ENCODE measurements around the gene TSPO2. TPM values are rescaled to one million over a fixed set of nuclear protein-coding genes. Genes with fewer than 3 reads are reported as not detected.

Gene TSPO2
- total RNA-seq, 1 experiment from 2014 or later = not detected

DNA sequence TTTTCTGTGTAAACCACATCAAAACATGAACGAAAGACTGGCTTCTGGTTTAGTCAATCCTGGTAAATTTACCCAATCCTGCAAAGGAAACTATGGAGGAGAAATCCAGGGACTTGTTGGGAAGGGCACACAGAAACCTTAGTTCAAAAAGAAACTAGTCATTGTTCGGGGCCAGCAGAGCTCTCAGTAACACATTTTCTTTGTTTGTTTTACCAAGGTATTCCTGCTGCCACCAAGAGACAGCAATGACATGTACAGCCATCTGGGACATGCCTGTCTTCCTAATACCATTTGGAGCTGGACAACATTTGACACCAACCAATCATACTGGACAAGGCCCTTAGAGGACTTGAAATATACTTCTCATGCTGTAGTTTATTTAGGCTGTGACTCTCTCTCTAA is 21.6 kb downstream of the TSPO2 start:
- Histone ChIP-seq H3K79me2 (ENCODE audit: low read length) (no peaks in the 10 kb centered on the region), H3K9me3 (ENCODE audit: low read length) (no peaks in the 10 kb centered on the region), H2AFZ (ENCODE audit: low read length) (no peak overlapping the region), H3K4me3 (ENCODE audit: low read length) (no peak overlapping the region), H3K27ac (ENCODE audit: low read length) (no peak overlapping the region), H3K27me3 (ENCODE audit: low read length) (no peaks in the 10 kb centered on the region), H3K4me2 (ENCODE audit: low read length) (no peak overlapping the region), H3K36me3 (ENCODE audit: low read depth, low read length) (peaks cover 3% of the 10 kb centered on the region; the same call in 1 of the 2 replicates), H3F3A (ENCODE audit: low read length, unreplicated experiment) (no peaks in the 10 kb centered on the region), H4K20me1 (ENCODE audit: low read length) (no peaks in the 10 kb centered on the region), H3K9me2 (replicated peaks; ENCODE audit: low read length) (no peaks in the 10 kb centered on the region), H3K9ac (ENCODE audit: low read length) (no peak overlapping the region), H3K4me1 (ENCODE audit: insufficient read depth, low read length) (no peaks in the 10 kb centered on the region)
- DNase-seq (no peak), ATAC-seq (no peak)
- TF ChIP-seq, protein P1, sequence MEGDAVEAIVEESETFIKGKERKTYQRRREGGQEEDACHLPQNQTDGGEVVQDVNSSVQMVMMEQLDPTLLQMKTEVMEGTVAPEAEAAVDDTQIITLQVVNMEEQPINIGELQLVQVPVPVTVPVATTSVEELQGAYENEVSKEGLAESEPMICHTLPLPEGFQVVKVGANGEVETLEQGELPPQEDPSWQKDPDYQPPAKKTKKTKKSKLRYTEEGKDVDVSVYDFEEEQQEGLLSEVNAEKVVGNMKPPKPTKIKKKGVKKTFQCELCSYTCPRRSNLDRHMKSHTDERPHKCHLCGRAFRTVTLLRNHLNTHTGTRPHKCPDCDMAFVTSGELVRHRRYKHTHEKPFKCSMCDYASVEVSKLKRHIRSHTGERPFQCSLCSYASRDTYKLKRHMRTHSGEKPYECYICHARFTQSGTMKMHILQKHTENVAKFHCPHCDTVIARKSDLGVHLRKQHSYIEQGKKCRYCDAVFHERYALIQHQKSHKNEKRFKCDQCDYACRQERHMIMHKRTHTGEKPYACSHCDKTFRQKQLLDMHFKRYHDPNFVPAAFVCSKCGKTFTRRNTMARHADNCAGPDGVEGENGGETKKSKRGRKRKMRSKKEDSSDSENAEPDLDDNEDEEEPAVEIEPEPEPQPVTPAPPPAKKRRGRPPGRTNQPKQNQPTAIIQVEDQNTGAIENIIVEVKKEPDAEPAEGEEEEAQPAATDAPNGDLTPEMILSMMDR (conservative IDR thresholded peaks at IDR 0.05; ENCODE audit: low read depth, low read length) = no peak
- TF ChIP-seq EZH2 (IDR thresholded peaks at IDR 0.05; ENCODE audit: low read length, unreplicated experiment) (no peak), EZH2phosphoT487 (IDR thresholded peaks at IDR 0.05; ENCODE audit: borderline replicate concordance, low read length) (no peak)
- POLR2A ChIA-PET (ENCODE audit: unreplicated experiment) = no interaction called here
- intact Hi-C loops (cut with micrococcal nuclease) = no loop called here
- CTCF ChIA-PET = no interaction called here
- no TSS peak for BruUV-seq (replicated peaks)

DNA sequence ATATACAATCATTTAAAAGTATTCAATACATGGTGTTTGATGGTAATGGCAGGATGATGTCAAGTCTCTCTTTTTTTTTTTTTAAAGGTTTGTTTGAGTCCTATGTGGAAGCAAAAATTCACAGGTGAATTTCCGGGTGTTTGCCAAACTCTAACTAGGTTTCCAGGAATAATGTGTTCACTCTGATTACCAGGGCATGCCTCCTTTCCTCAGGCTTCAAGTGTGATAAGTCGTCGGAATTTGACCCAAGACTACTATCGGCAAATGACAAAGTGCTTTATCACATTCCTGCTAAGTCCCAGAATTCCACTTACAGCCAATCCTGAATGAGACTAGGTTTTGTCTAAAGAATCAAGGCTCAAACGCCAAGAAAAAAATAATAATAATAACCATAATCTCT is 22.6 kb downstream of the TSPO2 start:
- no TSS peak for BruUV-seq (replicated peaks)
- Histone ChIP-seq H3K4me1 (ENCODE audit: insufficient read depth, low read length) (no peaks in the 10 kb centered on the region), H4K20me1 (ENCODE audit: low read length) (no peaks in the 10 kb centered on the region), H3K4me3 (ENCODE audit: low read length) (no peak overlapping the region), H3K27ac (ENCODE audit: low read length) (no peak overlapping the region), H2AFZ (ENCODE audit: low read length) (no peak overlapping the region), H3K79me2 (ENCODE audit: low read length) (no peaks in the 10 kb centered on the region), H3K4me2 (ENCODE audit: low read length) (no peak overlapping the region), H3K9me2 (replicated peaks; ENCODE audit: low read length) (no peaks in the 10 kb centered on the region), H3K9ac (ENCODE audit: low read length) (no peak overlapping the region), H3K9me3 (ENCODE audit: low read length) (no peaks in the 10 kb centered on the region), H3F3A (ENCODE audit: low read length, unreplicated experiment) (no peaks in the 10 kb centered on the region), H3K27me3 (ENCODE audit: low read length) (no peaks in the 10 kb centered on the region), H3K36me3 (ENCODE audit: low read depth, low read length) (peaks cover 3% of the 10 kb centered on the region; the same call in 1 of the 2 replicates)
- ATAC-seq (no peak), DNase-seq (no peak)
- intact Hi-C loops (cut with micrococcal nuclease) = no loop called here
- TF ChIP-seq, protein P1 (conservative IDR thresholded peaks at IDR 0.05; ENCODE audit: low read depth, low read length) = no peak
- no peak for TF ChIP-seq EZH2 (IDR thresholded peaks at IDR 0.05; ENCODE audit: low read length, unreplicated experiment)
- TF ChIP-seq EZH2phosphoT487 (IDR thresholded peaks at IDR 0.05; ENCODE audit: borderline replicate concordance, low read length) = no peak
- ChIA-PET POLR2A (ENCODE audit: unreplicated experiment) (no interaction called here), CTCF (no interaction called here)

DNA sequence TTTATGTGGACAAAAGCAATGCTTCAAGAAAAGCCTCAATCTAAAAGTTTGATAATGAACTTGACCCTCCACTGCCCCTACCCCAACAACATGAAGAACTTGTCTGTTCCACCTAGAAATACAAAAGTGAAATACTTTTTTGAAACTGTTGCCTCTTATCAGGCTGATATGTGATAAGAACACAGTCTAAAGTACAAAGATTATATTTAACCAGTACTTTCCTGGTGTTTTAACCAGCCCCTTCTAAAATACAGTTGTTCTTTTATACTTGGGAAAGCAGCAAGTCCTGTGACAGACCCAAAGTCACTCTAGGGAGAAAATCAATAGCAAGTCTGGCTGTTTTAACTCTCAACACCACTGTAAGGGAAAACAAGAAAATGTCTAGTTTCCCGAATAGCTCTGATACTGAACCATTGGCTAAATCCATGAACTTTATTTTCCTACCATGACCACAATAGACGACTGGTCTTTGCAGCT is 23.3 kb downstream of the TSPO2 start:
- Histone ChIP-seq H3K4me2 (ENCODE audit: low read length) (no peak overlapping the region), H3F3A (ENCODE audit: low read length, unreplicated experiment) (no peaks in the 10 kb centered on the region), H3K79me2 (ENCODE audit: low read length) (peaks cover 5% of the 10 kb centered on the region; the same call in 1 of the 2 replicates), H4K20me1 (ENCODE audit: low read length) (no peaks in the 10 kb centered on the region), H3K9me2 (replicated peaks; ENCODE audit: low read length) (no peaks in the 10 kb centered on the region), H3K9me3 (ENCODE audit: low read length) (no peaks in the 10 kb centered on the region), H3K36me3 (ENCODE audit: low read depth, low read length) (peaks cover 3% of the 10 kb centered on the region; the same call in 1 of the 2 replicates), H3K4me3 (ENCODE audit: low read length) (no peak overlapping the region), H3K4me1 (ENCODE audit: insufficient read depth, low read length) (peaks cover 5% of the 10 kb centered on the region), H3K27me3 (ENCODE audit: low read length) (no peaks in the 10 kb centered on the region), H2AFZ (ENCODE audit: low read length) (no peak overlapping the region), H3K27ac (ENCODE audit: low read length) (no peak overlapping the region), H3K9ac (ENCODE audit: low read length) (no peak overlapping the region)
- intact Hi-C loops (cut with micrococcal nuclease) = loop anchor here (2.0 kb wide), 1 partner anchor 37 kb away; no protein-coding TSS in a partner anchor
- no peak for ATAC-seq
- CTCF ChIA-PET = no interaction called here
- BruUV-seq (replicated peaks) = no TSS peak
- POLR2A ChIA-PET (ENCODE audit: unreplicated experiment) = no interaction called here
- DNase-seq = no peak
- no peak for TF ChIP-seq EZH2phosphoT487 (IDR thresholded peaks at IDR 0.05; ENCODE audit: borderline replicate concordance, low read length)
- no peak for TF ChIP-seq EZH2 (IDR thresholded peaks at IDR 0.05; ENCODE audit: low read length, unreplicated experiment)
- TF ChIP-seq, protein P1 (conservative IDR thresholded peaks at IDR 0.05; ENCODE audit: low read depth, low read length) = no peak

All from PC-3 (cell line).